ENCODE results near the gene SPINT2. TPM values are rescaled to one million over a fixed set of nuclear protein-coding genes. Genes with fewer than 3 reads are reported as not detected.

Gene SPINT2
- total and polyA plus RNA-seq, 12 donors: 3.4 to 29.2 (median 12.3) TPM

DNA sequence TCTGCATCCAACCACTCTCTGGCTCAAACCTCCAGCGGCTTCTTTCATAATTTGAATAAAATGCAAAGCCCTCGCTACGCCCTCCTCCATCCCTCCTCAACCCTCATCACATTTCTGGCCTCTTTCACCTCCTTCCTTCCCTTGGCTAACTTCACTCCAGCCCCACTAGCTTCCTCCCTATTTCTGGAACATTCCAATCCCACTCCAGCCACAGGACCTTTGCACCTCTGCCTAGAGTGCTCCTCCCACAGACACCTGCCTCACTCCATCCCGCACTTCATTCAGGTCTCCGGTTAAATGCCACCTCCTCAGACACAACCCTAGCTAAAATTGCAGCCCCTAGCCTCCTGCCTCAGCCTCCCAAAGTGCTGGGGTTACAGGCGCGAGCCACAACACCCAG lies 32.5 kb upstream of the SPINT2 start:
- H3K36me3 ChIP-seq: no peaks in the 10 kb centered on the region
- intact Hi-C loops (cut with DNase I): loop anchor here in 6 of 10 donors (5.0 to 10.0 kb wide), 5 partner anchors 90 to 337 kb away; partner anchors contain the start of genes SIPA1L3 (in 1 of the 6) and WDR87 (in 1 of the 6)
- no peak for DNase-seq
- H3K27me3 ChIP-seq: peaks cover 0 to 58% (median 44%) of the 10 kb centered on the region in 7 donors
- no peak for TF ChIP-seq CTCF (IDR thresholded peaks at IDR 0.05)
- no peak overlapping the region for H3K27ac ChIP-seq
- no peaks in the 10 kb centered on the region for H3K9me3 ChIP-seq
- 90 to 91% methylated on average over 7 of the region's 7 CpGs for WGBS, 2 donors
- peaks cover 3 to 17% (median 13%) of the 10 kb centered on the region in 9 donors for H3K4me1 ChIP-seq
- no peak overlapping the region for H3K4me3 ChIP-seq
- no peak for ATAC-seq

GRCh38 chr19:38233740-38234251 lies 30.6 kb upstream of the SPINT2 start:
- no peak overlapping the region for H3K4me3 ChIP-seq
- ATAC-seq (peak; percentile 57 to 87 (median 76)), DNase-seq (peak; percentile 78 to 87)
- intact Hi-C loops (cut with DNase I): loop anchor here in 6 of 10 donors (5.0 to 10.0 kb wide), 5 partner anchors 91 to 339 kb away; partner anchors contain the start of genes SIPA1L3 (in 1 of the 6) and WDR87 (in 1 of the 6)
- H3K4me1 ChIP-seq: peaks cover 3 to 6% (median 5%) of the 10 kb centered on the region in 9 donors
- peak; percentile 78 to 89 (median 84) for TF ChIP-seq CTCF (IDR thresholded peaks at IDR 0.05)
- no peaks in the 10 kb centered on the region for H3K36me3 ChIP-seq
- H3K9me3 ChIP-seq: no peaks in the 10 kb centered on the region
- peaks cover 0 to 39% (median 25%) of the 10 kb centered on the region in 7 donors for H3K27me3 ChIP-seq
- WGBS, 2 donors: 25 to 26% methylated on average over 7 of the region's 7 CpGs
- H3K27ac ChIP-seq: no peak overlapping the region

DNA sequence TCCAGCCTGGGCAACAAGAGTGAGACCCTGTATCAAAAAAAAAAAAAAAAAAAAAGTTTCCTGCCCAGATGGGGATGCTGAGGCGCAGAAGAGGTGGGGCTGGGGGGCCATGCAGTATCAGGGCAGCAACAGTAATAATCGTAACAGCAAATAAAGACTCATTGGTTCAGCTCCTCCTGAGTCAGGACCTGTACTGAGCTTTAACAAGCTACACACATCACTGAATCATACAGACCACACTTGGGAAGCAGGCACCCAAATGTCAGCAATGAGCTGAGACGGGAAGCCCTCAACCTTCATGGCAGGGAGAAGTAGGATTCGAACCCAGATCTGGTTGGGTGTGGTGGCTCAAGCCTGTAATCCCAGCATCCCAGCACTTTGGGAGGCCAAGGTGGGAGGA lies 29.8 kb upstream of the SPINT2 start:
- no peak for TF ChIP-seq CTCF (IDR thresholded peaks at IDR 0.05)
- Histone ChIP-seq H3K4me1 (peaks cover 0 to 1% (median 0%) of the 10 kb centered on the region in 9 donors), H3K9me3 (no peaks in the 10 kb centered on the region), H3K27ac (no peak overlapping the region), H3K4me3 (no peak overlapping the region), H3K36me3 (no peaks in the 10 kb centered on the region), H3K27me3 (peaks cover 0 to 32% (median 19%) of the 10 kb centered on the region in 7 donors)
- intact Hi-C loops (cut with DNase I): loop anchor here in 6 of 10 donors (5.0 to 10.0 kb wide), 5 partner anchors 92 to 340 kb away; partner anchors contain the start of genes SIPA1L3 (in 1 of the 6) and WDR87 (in 1 of the 6)
- ATAC-seq (no peak), DNase-seq (no peak)
- 85 to 92% methylated on average over 4 of the region's 4 CpGs for WGBS, 2 donors

- Histone ChIP-seq H3K27me3 (no peaks in the 10 kb centered on the region), H3K36me3 (no peaks in the 10 kb centered on the region), H3K4me3 (no peak overlapping the region), H3K9me3 (no peaks in the 10 kb centered on the region), H3K27ac (peak overlapping the region in 2 of 10 donors; percentile 4 to 28), H3K4me1 (peaks cover 0 to 24% (median 5%) of the 10 kb centered on the region in 9 donors)
- TF ChIP-seq CTCF (IDR thresholded peaks at IDR 0.05): no peak
- WGBS, 2 donors: 61 to 72% methylated on average over 8 of the region's 8 CpGs
- DNase-seq (no peak), ATAC-seq (no peak)
- intact Hi-C loops (cut with DNase I): loop anchor here in 3 of 10 donors (5.0 to 10.0 kb wide), 3 partner anchors 92 to 345 kb away; partner anchors contain the start of genes SIPA1L3 (in 1 of the 3) and WDR87 (in 1 of the 3)
Observed at GRCh38 chr19:38239816-38240215, 24.6 kb upstream of the SPINT2 start.
